ENCODE data around the gene SEMA5A. TPM values are rescaled to one million over a fixed set of nuclear protein-coding genes. Genes with fewer than 3 reads are reported as not detected.

The SEMA5A gene
- total and polyA plus RNA-seq, 2 of the 13 experiments (the other 11 are each of a cell fraction or from before 2014, with no cell fraction given) = 0.01 TPM; not detected in 1

DNA sequence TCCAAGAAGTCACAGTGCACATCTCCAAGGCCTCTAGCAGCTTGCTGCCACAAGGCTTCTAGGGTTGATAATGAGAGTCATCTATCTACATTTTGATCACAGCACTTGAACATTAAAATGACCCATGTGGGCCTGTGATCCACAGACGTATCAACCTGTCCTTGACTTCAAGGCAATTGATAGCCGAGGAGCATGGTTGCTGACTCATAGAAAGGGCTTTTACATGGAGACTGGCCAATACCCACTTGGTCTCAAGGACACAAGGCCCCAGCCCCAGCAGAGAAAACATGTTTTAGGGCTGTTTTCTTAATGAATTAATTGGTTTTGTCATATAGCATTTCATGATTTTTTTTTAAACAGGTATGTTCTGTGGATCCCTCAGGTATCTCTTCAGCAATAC lies 314.0 kb downstream of the SEMA5A start (continued):
- TF ChIP-seq, protein P1, sequence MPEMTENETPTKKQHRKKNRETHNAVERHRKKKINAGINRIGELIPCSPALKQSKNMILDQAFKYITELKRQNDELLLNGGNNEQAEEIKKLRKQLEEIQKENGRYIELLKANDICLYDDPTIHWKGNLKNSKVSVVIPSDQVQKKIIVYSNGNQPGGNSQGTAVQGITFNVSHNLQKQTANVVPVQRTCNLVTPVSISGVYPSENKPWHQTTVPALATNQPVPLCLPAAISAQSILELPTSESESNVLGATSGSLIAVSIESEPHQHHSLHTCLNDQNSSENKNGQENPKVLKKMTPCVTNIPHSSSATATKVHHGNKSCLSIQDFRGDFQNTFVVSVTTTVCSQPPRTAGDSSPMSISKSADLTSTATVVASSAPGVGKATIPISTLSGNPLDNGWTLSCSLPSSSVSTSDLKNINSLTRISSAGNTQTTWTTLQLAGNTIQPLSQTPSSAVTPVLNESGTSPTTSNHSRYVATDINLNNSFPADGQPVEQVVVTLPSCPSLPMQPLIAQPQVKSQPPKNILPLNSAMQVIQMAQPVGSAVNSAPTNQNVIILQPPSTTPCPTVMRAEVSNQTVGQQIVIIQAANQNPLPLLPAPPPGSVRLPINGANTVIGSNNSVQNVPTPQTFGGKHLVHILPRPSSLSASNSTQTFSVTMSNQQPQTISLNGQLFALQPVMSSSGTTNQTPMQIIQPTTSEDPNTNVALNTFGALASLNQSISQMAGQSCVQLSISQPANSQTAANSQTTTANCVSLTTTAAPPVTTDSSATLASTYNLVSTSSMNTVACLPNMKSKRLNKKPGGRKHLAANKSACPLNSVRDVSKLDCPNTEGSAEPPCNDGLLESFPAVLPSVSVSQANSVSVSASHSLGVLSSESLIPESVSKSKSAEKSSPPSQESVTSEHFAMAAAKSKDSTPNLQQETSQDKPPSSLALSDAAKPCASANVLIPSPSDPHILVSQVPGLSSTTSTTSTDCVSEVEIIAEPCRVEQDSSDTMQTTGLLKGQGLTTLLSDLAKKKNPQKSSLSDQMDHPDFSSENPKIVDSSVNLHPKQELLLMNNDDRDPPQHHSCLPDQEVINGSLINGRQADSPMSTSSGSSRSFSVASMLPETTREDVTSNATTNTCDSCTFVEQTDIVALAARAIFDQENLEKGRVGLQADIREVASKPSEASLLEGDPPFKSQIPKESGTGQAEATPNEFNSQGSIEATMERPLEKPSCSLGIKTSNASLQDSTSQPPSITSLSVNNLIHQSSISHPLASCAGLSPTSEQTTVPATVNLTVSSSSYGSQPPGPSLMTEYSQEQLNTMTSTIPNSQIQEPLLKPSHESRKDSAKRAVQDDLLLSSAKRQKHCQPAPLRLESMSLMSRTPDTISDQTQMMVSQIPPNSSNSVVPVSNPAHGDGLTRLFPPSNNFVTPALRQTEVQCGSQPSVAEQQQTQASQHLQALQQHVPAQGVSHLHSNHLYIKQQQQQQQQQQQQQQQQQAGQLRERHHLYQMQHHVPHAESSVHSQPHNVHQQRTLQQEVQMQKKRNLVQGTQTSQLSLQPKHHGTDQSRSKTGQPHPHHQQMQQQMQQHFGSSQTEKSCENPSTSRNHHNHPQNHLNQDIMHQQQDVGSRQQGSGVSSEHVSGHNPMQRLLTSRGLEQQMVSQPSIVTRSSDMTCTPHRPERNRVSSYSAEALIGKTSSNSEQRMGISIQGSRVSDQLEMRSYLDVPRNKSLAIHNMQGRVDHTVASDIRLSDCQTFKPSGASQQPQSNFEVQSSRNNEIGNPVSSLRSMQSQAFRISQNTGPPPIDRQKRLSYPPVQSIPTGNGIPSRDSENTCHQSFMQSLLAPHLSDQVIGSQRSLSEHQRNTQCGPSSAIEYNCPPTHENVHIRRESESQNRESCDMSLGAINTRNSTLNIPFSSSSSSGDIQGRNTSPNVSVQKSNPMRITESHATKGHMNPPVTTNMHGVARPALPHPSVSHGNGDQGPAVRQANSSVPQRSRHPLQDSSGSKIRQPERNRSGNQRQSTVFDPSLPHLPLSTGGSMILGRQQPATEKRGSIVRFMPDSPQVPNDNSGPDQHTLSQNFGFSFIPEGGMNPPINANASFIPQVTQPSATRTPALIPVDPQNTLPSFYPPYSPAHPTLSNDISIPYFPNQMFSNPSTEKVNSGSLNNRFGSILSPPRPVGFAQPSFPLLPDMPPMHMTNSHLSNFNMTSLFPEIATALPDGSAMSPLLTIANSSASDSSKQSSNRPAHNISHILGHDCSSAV (CRISPR knock-in tag; IDR thresholded peaks at IDR 0.05; ENCODE audit: borderline replicate concordance) = no peak
- TF ChIP-seq, protein P2, sequence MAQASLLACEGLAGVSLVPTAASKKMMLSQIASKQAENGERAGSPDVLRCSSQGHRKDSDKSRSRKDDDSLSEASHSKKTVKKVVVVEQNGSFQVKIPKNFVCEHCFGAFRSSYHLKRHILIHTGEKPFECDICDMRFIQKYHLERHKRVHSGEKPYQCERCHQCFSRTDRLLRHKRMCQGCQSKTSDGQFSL (CRISPR knock-in tag; IDR thresholded peaks at IDR 0.05) = no peak
- TF ChIP-seq BRCA1 (CRISPR knock-in tag; IDR thresholded peaks at IDR 0.05) (no peak), BHLHE40 (IDR thresholded peaks at IDR 0.05; ENCODE audit: low read length) (no peak), POGZ (CRISPR knock-in tag; IDR thresholded peaks at IDR 0.05) (no peak), HNF4G (IDR thresholded peaks at IDR 0.05; ENCODE audit: borderline replicate concordance, low read depth, low read length) (no peak), HNF4G (CRISPR knock-in tag; IDR thresholded peaks at IDR 0.05; ENCODE audit: borderline replicate concordance, low read depth) (no peak), MAFF (IDR thresholded peaks at IDR 0.05; ENCODE audit: low read depth, low read length) (no peak), ZNF33A (CRISPR knock-in tag; IDR thresholded peaks at IDR 0.05; ENCODE audit: borderline replicate concordance) (no peak)
- TF ChIP-seq, protein P3, sequence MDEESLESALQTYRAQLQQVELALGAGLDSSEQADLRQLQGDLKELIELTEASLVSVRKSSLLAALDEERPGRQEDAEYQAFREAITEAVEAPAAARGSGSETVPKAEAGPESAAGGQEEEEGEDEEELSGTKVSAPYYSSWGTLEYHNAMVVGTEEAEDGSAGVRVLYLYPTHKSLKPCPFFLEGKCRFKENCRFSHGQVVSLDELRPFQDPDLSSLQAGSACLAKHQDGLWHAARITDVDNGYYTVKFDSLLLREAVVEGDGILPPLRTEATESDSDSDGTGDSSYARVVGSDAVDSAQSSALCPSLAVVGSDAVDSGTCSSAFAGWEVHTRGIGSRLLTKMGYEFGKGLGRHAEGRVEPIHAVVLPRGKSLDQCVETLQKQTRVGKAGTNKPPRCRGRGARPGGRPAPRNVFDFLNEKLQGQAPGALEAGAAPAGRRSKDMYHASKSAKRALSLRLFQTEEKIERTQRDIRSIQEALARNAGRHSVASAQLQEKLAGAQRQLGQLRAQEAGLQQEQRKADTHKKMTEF (CRISPR knock-in tag; IDR thresholded peaks at IDR 0.05) = no peak
